ENCODE data around the gene ZSWIM1.

ZSWIM1 gene

GRCh38 chr20:45933266-45934045, 52.4 kb downstream of the ZSWIM1 start:
- DNase-seq, result peak in 3 of 4 experiments; percentile 29 to 40 (median 30)

GRCh38 chr20:45934046-45934585, 53.1 kb downstream of the ZSWIM1 start:
- peak in 2 of 4 experiments; percentile 68 to 69 for DNase-seq

Data from activated naive CD4-positive, alpha-beta T cell (primary cell).